ENCODE data around the gene CYBB. TPM values are rescaled to one million over a fixed set of nuclear protein-coding genes. Genes with fewer than 3 reads are reported as not detected.

CYBB gene
- 0.15 TPM for polyA plus RNA-seq (2013, experiment 1 of 4)
- polyA plus RNA-seq (2013, experiment 2 of 4): 0.04 TPM
- polyA plus RNA-seq (2013, experiment 3 of 4): 0.11 TPM
- not detected for polyA plus RNA-seq (2013, experiment 4 of 4)

DNA sequence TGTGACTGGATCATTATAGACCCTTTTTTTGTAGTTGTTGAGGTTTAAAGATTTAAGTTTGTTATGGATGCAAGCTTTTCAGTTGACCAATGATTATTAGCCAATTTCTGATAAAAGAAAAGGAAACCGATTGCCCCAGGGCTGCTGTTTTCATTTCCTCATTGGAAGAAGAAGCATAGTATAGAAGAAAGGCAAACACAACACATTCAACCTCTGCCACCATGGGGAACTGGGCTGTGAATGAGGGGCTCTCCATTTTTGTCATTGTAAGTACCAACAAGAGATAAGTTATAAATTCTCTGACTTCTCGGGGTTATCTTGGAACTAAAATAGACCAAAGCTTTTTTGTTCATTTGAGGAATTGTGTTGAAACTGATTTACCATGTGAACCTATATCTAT lies at the start of gene CYBB:
TSS of gene CYBB (plus strand) at position 203 of the 400 bp plus-strand sequence. CDS start at position 222, 19 bp downstream.
- Histone ChIP-seq H3K36me3 (ENCODE audit: control insufficient read depth, insufficient read depth, low read length) (no peaks in the 10 kb centered on the region), H3K27ac (ENCODE audit: insufficient read depth, low read depth, low read length, poor library complexity, severe bottlenecking) (no peak within 1 kb of the TSS), H3K4me1 (ENCODE audit: control insufficient read depth, insufficient read depth, low read length) (no peaks in the 10 kb centered on the region), H3K27me3 (ENCODE audit: control insufficient read depth, insufficient read depth, low read length, poor library complexity, severe bottlenecking) (no peaks in the 10 kb centered on the region), H3K9me3 (ENCODE audit: control insufficient read depth, low read length) (no peaks in the 10 kb centered on the region), H3K4me3 (ENCODE audit: insufficient read depth, low read depth, low read length) (no peak within 1 kb of the TSS)
- WGBS, 2 experiments: 100% methylated on average over 1 of the region's 2 CpGs; no CpG with 5 or more reads in 1 of the 2 experiments

DNA sequence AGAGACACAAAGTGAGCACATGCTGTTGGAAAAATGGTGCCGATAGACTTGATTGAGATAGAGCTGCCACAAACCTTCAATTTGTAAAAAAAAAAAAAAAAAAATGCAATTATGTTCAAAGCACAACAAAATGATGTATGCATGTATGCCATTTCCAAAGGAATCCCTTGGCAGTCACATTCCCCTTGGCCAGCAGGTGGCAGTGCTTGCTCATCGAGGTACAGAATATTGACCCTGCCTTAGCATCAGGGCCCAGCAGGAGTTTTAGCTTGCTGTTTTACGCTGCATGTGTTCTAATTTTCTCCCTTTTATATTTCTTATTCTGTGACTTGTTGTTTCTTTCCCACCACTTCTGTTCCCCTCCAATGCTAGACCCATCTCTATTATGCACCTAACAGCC lies 34.5 kb upstream of the CYBB start:
- H3K36me3 ChIP-seq (ENCODE audit: control insufficient read depth, insufficient read depth, low read length): no peaks in the 10 kb centered on the region
- no peak overlapping the region for H3K27ac ChIP-seq (ENCODE audit: insufficient read depth, low read depth, low read length, poor library complexity, severe bottlenecking)
- H3K4me3 ChIP-seq (ENCODE audit: insufficient read depth, low read depth, low read length): no peak overlapping the region
- WGBS, 2 experiments: 22 to 38% methylated on average over 2 of the region's 3 CpGs
- no peaks in the 10 kb centered on the region for H3K27me3 ChIP-seq (ENCODE audit: control insufficient read depth, insufficient read depth, low read length, poor library complexity, severe bottlenecking)
- no peaks in the 10 kb centered on the region for H3K9me3 ChIP-seq (ENCODE audit: control insufficient read depth, low read length)
- no peaks in the 10 kb centered on the region for H3K4me1 ChIP-seq (ENCODE audit: control insufficient read depth, insufficient read depth, low read length)

DNA sequence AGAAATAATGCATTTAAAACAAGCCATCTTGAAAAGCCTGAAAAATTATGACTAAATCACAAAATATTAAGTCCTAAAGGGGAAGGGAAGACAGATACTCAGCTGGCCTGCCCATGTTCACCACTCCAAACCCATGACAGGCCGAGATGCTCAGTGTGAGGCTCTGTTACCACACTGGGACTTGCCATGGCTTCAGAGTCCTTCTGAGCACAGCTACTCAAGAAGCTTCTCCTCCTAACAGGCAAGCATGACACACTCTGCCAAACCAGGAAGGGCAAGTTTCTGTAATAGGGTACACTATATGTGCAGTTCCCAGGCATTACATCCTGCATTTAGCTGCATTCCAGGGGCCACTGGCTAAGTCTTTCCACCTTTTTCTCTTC lies 34.0 kb upstream of the CYBB start:
- Histone ChIP-seq H3K36me3 (ENCODE audit: control insufficient read depth, insufficient read depth, low read length) (no peaks in the 10 kb centered on the region), H3K9me3 (ENCODE audit: control insufficient read depth, low read length) (no peaks in the 10 kb centered on the region), H3K27ac (ENCODE audit: insufficient read depth, low read depth, low read length, poor library complexity, severe bottlenecking) (no peak overlapping the region), H3K4me1 (ENCODE audit: control insufficient read depth, insufficient read depth, low read length) (no peaks in the 10 kb centered on the region), H3K27me3 (ENCODE audit: control insufficient read depth, insufficient read depth, low read length, poor library complexity, severe bottlenecking) (no peaks in the 10 kb centered on the region), H3K4me3 (ENCODE audit: insufficient read depth, low read depth, low read length) (no peak overlapping the region)
- 88 to 100% methylated on average over 1 of the region's 1 CpG for WGBS, 2 experiments

- H3K9me3 ChIP-seq (ENCODE audit: control insufficient read depth, low read length): no peaks in the 10 kb centered on the region
- H3K36me3 ChIP-seq (ENCODE audit: control insufficient read depth, insufficient read depth, low read length): no peaks in the 10 kb centered on the region
- H3K27ac ChIP-seq (ENCODE audit: insufficient read depth, low read depth, low read length, poor library complexity, severe bottlenecking): no peak overlapping the region
- WGBS, 2 experiments: 88 to 95% methylated on average over 6 to 7 of the region's 7 CpGs
- no peaks in the 10 kb centered on the region for H3K27me3 ChIP-seq (ENCODE audit: control insufficient read depth, insufficient read depth, low read length, poor library complexity, severe bottlenecking)
- no peaks in the 10 kb centered on the region for H3K4me1 ChIP-seq (ENCODE audit: control insufficient read depth, insufficient read depth, low read length)
- H3K4me3 ChIP-seq (ENCODE audit: insufficient read depth, low read depth, low read length): no peak overlapping the region
Observed at GRCh38 chrX:37746218-37746941, 33.5 kb upstream of the CYBB start.

DNA sequence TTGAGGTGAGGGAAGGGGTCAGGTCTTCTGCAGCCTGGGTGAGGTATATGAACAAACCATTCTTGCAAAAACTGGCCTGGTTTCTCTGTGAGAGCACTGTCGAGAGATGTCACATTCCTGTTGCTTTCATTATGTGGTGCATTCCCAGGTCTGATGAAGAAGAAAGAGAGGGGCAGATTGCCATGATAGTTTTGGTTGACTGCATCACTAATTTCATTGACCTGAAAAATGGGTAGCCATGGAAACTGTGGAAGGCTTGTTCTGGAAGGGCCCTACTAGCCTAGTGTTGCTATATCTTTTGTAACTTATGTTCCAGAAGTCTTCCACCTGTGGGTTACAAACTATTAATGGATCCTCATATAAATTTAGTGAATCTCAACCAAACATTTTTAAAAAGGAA lies 32.9 kb upstream of the CYBB start:
- no peaks in the 10 kb centered on the region for H3K27me3 ChIP-seq (ENCODE audit: control insufficient read depth, insufficient read depth, low read length, poor library complexity, severe bottlenecking)
- 89 to 100% methylated on average over 1 of the region's 1 CpG for WGBS, 2 experiments
- H3K27ac ChIP-seq (ENCODE audit: insufficient read depth, low read depth, low read length, poor library complexity, severe bottlenecking): no peak overlapping the region
- no peaks in the 10 kb centered on the region for H3K4me1 ChIP-seq (ENCODE audit: control insufficient read depth, insufficient read depth, low read length)
- no peaks in the 10 kb centered on the region for H3K9me3 ChIP-seq (ENCODE audit: control insufficient read depth, low read length)
- H3K4me3 ChIP-seq (ENCODE audit: insufficient read depth, low read depth, low read length): no peak overlapping the region
- H3K36me3 ChIP-seq (ENCODE audit: control insufficient read depth, insufficient read depth, low read length): no peaks in the 10 kb centered on the region

DNA sequence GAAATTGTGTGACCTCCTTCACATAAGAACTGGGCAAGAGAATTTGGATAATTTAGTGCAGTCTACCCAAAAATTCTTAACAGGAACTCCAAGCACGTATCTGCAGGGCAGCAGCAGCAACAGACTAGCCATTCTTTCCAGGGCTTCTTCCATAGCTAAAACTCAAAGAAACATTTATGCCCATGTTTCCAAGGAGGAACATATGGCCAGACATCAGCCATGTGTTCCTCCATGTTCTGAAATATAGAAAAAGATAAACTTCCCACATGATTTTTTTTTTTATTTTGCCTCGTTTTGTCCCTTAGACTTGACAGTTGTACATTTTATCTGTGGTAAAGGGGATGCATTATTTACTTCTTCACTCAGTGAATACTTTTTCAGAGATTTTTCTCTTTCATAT lies 27.6 kb upstream of the CYBB start:
- no peaks in the 10 kb centered on the region for H3K27me3 ChIP-seq (ENCODE audit: control insufficient read depth, insufficient read depth, low read length, poor library complexity, severe bottlenecking)
- no peaks in the 10 kb centered on the region for H3K36me3 ChIP-seq (ENCODE audit: control insufficient read depth, insufficient read depth, low read length)
- H3K4me3 ChIP-seq (ENCODE audit: insufficient read depth, low read depth, low read length): no peak overlapping the region
- no peaks in the 10 kb centered on the region for H3K9me3 ChIP-seq (ENCODE audit: control insufficient read depth, low read length)
- 82 to 89% methylated on average over 1 of the region's 2 CpGs for WGBS, 2 experiments
- H3K27ac ChIP-seq (ENCODE audit: insufficient read depth, low read depth, low read length, poor library complexity, severe bottlenecking): no peak overlapping the region
- H3K4me1 ChIP-seq (ENCODE audit: control insufficient read depth, insufficient read depth, low read length): no peaks in the 10 kb centered on the region

GRCh38 chrX:37752936-37753335 lies 26.9 kb upstream of the CYBB start:
- no peak overlapping the region for H3K27ac ChIP-seq (ENCODE audit: insufficient read depth, low read depth, low read length, poor library complexity, severe bottlenecking)
- no peaks in the 10 kb centered on the region for H3K36me3 ChIP-seq (ENCODE audit: control insufficient read depth, insufficient read depth, low read length)
- H3K4me3 ChIP-seq (ENCODE audit: insufficient read depth, low read depth, low read length): no peak overlapping the region
- no peaks in the 10 kb centered on the region for H3K9me3 ChIP-seq (ENCODE audit: control insufficient read depth, low read length)
- no peaks in the 10 kb centered on the region for H3K27me3 ChIP-seq (ENCODE audit: control insufficient read depth, insufficient read depth, low read length, poor library complexity, severe bottlenecking)
- H3K4me1 ChIP-seq (ENCODE audit: control insufficient read depth, insufficient read depth, low read length): no peaks in the 10 kb centered on the region

DNA sequence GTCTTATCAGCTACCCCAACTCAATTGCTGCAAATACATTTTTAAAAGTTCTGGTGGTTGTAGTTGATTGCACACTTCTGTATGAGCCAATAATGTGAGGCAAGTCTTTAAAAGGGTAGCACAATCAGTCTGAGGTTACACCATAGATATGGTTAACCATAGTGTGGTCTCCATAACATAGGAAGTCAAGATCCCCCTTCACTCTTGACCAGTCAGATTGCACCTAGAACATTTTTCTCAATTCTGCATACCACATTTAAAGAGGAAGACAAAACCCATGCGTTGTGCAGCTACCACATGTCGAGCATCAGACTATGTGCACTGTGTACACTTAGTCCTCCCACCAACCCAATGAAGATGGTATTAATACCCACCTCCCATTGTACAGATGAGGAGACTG lies 26.5 kb upstream of the CYBB start:
- no peaks in the 10 kb centered on the region for H3K27me3 ChIP-seq (ENCODE audit: control insufficient read depth, insufficient read depth, low read length, poor library complexity, severe bottlenecking)
- H3K36me3 ChIP-seq (ENCODE audit: control insufficient read depth, insufficient read depth, low read length): no peaks in the 10 kb centered on the region
- 86 to 98% methylated on average over 1 to 2 of the region's 2 CpGs for WGBS, 2 experiments
- H3K9me3 ChIP-seq (ENCODE audit: control insufficient read depth, low read length): no peaks in the 10 kb centered on the region
- no peak overlapping the region for H3K4me3 ChIP-seq (ENCODE audit: insufficient read depth, low read depth, low read length)
- no peak overlapping the region for H3K27ac ChIP-seq (ENCODE audit: insufficient read depth, low read depth, low read length, poor library complexity, severe bottlenecking)
- no peaks in the 10 kb centered on the region for H3K4me1 ChIP-seq (ENCODE audit: control insufficient read depth, insufficient read depth, low read length)

- 88 to 91% methylated on average over 2 of the region's 2 CpGs for WGBS, 2 experiments
- no peaks in the 10 kb centered on the region for H3K27me3 ChIP-seq (ENCODE audit: control insufficient read depth, insufficient read depth, low read length, poor library complexity, severe bottlenecking)
- no peaks in the 10 kb centered on the region for H3K4me1 ChIP-seq (ENCODE audit: control insufficient read depth, insufficient read depth, low read length)
- no peaks in the 10 kb centered on the region for H3K9me3 ChIP-seq (ENCODE audit: control insufficient read depth, low read length)
- no peak overlapping the region for H3K4me3 ChIP-seq (ENCODE audit: insufficient read depth, low read depth, low read length)
- no peak overlapping the region for H3K27ac ChIP-seq (ENCODE audit: insufficient read depth, low read depth, low read length, poor library complexity, severe bottlenecking)
- H3K36me3 ChIP-seq (ENCODE audit: control insufficient read depth, insufficient read depth, low read length): no peaks in the 10 kb centered on the region
Observed at GRCh38 chrX:37754516-37754915, 25.3 kb upstream of the CYBB start.

DNA sequence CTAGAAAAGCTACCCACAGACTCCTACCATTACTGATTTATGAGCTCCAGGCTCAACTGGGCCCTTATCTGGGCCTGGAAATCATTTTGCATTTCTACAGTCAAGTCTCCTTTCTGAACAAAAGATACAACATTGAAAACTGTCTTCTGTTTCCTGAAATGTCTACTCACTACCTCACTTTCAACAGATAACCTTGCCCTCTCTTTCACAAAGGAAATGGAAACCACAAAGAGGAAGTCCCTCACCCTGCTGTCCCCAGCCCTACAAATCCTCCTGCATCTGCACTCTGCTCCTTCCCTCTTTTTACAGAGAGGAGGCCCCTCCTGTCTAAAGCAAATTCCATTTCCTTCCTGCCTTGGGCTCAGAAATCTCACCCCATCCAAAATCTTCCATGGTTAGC lies 24.8 kb upstream of the CYBB start:
- Histone ChIP-seq H3K36me3 (ENCODE audit: control insufficient read depth, insufficient read depth, low read length) (no peaks in the 10 kb centered on the region), H3K4me3 (ENCODE audit: insufficient read depth, low read depth, low read length) (no peak overlapping the region), H3K27me3 (ENCODE audit: control insufficient read depth, insufficient read depth, low read length, poor library complexity, severe bottlenecking) (no peaks in the 10 kb centered on the region), H3K27ac (ENCODE audit: insufficient read depth, low read depth, low read length, poor library complexity, severe bottlenecking) (no peak overlapping the region), H3K9me3 (ENCODE audit: control insufficient read depth, low read length) (no peaks in the 10 kb centered on the region), H3K4me1 (ENCODE audit: control insufficient read depth, insufficient read depth, low read length) (no peaks in the 10 kb centered on the region)

GRCh38 chrX:37757082-37757481 lies 22.8 kb upstream of the CYBB start:
- H3K4me1 ChIP-seq (ENCODE audit: control insufficient read depth, insufficient read depth, low read length): no peaks in the 10 kb centered on the region
- H3K9me3 ChIP-seq (ENCODE audit: control insufficient read depth, low read length): no peaks in the 10 kb centered on the region
- no peak overlapping the region for H3K27ac ChIP-seq (ENCODE audit: insufficient read depth, low read depth, low read length, poor library complexity, severe bottlenecking)
- no peaks in the 10 kb centered on the region for H3K27me3 ChIP-seq (ENCODE audit: control insufficient read depth, insufficient read depth, low read length, poor library complexity, severe bottlenecking)
- no peak overlapping the region for H3K4me3 ChIP-seq (ENCODE audit: insufficient read depth, low read depth, low read length)
- H3K36me3 ChIP-seq (ENCODE audit: control insufficient read depth, insufficient read depth, low read length): no peaks in the 10 kb centered on the region
